Adrenal gland (tissue), 5 donors: Measurements from ENCODE around the gene HAPSTR1.

Source experiments
- POLR2A ChIP-seq, 2 donors: fragments of 450-650 bp; IDR thresholded peaks; one replicate each; pipeline ENCODE4 v1.6.1; 2017; ENCODE audit warnings: antibody characterized with exemption in 2 of 2, mild to moderate bottlenecking in 2 of 2, moderate library complexity in 1 of 2
- TF ChIP-seq, protein P1 (sequence below), 6 experiments: fragments of 450-650 bp in 4 of 6; fragments of 200-600 bp in 2 of 6; sonication (generic) in 1 of 6; IDR thresholded peaks; 1 replicate in 5 of 6; 2 replicates in 1 of 6; pipeline versions ENCODE4 v1.5.1 to v1.8.0; 2016 to 2021; ENCODE audit warnings: antibody characterized with exemption in 6 of 6, mild to moderate bottlenecking in 2 of 6, moderate library complexity in 1 of 6
- donor health status: DM: no; HTN: no; CAD: no.

DNA sequence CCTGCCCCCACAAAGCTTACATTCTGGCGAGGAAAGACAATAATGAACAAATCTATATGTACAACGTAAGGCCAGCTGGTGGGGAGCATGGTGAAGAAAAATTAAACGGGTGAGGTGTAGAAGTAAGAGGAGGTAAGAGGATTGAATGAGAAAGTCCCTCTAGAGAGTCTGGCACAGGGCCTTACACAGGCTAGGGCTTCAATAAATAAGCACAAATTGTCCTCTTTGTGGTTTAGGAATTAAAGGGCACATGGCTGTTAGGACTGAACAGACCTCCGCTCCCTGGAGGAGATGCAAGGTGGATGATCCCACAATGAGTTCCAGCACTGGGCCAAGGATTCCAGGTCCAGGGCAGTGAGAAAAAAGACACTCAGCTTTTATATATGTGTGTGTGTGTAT is 43.1 kb upstream of the HAPSTR1 start:
- TF ChIP-seq, protein P1, sequence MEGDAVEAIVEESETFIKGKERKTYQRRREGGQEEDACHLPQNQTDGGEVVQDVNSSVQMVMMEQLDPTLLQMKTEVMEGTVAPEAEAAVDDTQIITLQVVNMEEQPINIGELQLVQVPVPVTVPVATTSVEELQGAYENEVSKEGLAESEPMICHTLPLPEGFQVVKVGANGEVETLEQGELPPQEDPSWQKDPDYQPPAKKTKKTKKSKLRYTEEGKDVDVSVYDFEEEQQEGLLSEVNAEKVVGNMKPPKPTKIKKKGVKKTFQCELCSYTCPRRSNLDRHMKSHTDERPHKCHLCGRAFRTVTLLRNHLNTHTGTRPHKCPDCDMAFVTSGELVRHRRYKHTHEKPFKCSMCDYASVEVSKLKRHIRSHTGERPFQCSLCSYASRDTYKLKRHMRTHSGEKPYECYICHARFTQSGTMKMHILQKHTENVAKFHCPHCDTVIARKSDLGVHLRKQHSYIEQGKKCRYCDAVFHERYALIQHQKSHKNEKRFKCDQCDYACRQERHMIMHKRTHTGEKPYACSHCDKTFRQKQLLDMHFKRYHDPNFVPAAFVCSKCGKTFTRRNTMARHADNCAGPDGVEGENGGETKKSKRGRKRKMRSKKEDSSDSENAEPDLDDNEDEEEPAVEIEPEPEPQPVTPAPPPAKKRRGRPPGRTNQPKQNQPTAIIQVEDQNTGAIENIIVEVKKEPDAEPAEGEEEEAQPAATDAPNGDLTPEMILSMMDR (IDR thresholded peaks at IDR 0.05) = no peak
- no peak for TF ChIP-seq POLR2A (IDR thresholded peaks at IDR 0.05)
